ENCODE results near the gene TLL2.

GRCh38 chr10:96450529-96451207 lies 63.1 kb downstream of the TLL2 start:
- TF ChIP-seq SPI1 (IDR thresholded peaks at IDR 0.05; ENCODE audit: low read depth, low read length), result no peak
- TF ChIP-seq POLR2A (IDR thresholded peaks at IDR 0.05; ENCODE audit: low read depth, low read length), result no peak
